ENCODE results near the gene ANO10.
"Not testable (repeated sequence)": the region's sequence is repeated elsewhere in the genome, so short reads cannot be mapped to it uniquely, and the experiment has no call there.

ANO10 gene

DNA sequence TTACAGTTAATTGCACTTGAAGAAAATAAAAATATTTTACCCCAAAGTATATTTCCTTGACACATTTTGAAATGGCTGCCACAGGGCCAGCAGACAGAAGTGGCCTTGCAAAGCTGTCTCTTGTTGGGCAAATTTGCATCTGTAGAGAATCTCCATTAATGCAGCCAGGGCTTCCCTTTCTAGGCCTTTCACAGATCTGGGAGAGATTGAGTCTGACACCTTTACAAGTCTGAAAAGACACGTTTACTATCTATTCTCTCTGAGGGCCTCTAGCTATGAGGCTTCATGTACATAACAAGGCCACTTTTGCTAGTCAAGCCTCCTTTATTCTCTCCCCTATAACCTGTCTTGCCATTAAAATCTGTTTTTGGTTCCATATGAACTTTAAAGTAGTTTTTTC lies 135.9 kb downstream of the ANO10 start:
- Histone ChIP-seq H3K27me3 (no peaks in the 10 kb centered on the region), H3K9me3 (no peaks in the 10 kb centered on the region), H3K4me1 (no peaks in the 10 kb centered on the region), H3K4me3 (no peak overlapping the region), H3K36me3 (no peaks in the 10 kb centered on the region), H3K27ac (no peak overlapping the region)
- TF ChIP-seq CTCF (IDR thresholded peaks at IDR 0.05) = no peak
- intact Hi-C loops (cut with DNase I; ENCODE audit: low total_unique reads) = no loop called here
- DNase-seq = no peak

DNA sequence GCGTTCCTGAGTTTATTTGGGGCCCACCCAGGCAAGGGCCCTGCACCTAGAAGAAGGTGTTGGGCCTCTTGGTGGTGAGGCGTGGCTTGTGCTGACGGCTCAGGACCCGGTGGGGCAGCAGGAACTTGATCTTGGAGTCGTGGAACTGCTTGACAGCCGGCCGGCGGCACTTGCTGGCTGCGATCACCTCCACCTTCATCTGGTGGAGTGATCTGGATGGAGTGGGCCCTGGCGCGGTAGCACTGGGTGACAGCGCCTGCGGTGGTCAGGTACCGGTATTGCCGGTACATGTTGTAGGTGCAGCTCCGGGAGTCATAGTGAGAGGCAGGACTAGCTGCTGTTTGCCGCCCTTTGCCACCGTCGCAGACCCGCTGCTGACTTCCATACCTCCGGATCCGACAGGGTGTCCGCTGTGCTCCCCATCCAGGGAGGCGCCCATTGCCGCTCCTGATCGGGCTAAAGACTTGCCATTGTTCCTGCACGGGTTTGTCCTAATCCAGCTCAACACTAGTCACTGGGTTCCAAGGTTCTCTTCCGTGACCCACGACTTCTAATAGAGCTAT lies 136.8 kb downstream of the ANO10 start:
- TF ChIP-seq CTCF (IDR thresholded peaks at IDR 0.05) = no peak
- Histone ChIP-seq H3K4me1 (no peaks in the 10 kb centered on the region), H3K9me3 (no peaks in the 10 kb centered on the region)

DNA sequence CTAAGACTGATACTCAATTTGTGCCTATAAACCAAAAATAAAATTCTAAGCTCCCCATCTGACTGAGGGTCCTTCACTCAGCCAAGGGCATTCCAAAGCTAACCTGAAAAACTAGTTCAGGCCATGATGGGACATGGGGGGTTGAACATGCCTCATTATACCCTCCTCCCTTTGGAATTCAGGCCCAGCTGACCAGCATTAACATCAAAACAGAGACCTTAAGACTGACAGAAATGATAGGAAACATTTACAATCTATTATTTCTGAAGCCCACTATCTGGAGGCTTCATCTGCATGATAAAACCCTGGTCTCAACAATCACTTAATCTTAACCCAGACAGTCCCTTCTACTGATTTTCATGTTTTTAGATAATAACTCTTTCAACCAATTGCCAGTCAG lies 140.4 kb downstream of the ANO10 start:
- TF ChIP-seq CTCF (IDR thresholded peaks at IDR 0.05) = no peak
- H3K4me1 ChIP-seq = no peaks in the 10 kb centered on the region
- no peaks in the 10 kb centered on the region for H3K27me3 ChIP-seq
- no peaks in the 10 kb centered on the region for H3K36me3 ChIP-seq
- no peak overlapping the region for H3K27ac ChIP-seq
- DNase-seq = no peak
- H3K9me3 ChIP-seq = no peaks in the 10 kb centered on the region
- H3K4me3 ChIP-seq = no peak overlapping the region
- intact Hi-C loops (cut with DNase I; ENCODE audit: low total_unique reads) = no loop called here

More for the DNA sequence above, 136.8 kb downstream of the ANO10 start:
- DNase-seq = no peak
- Histone ChIP-seq H3K27ac (no peak overlapping the region), H3K36me3 (no peaks in the 10 kb centered on the region), H3K4me3 (no peak overlapping the region), H3K27me3 (no peaks in the 10 kb centered on the region)
- intact Hi-C loops (cut with DNase I; ENCODE audit: low total_unique reads) = no loop called here

DNA sequence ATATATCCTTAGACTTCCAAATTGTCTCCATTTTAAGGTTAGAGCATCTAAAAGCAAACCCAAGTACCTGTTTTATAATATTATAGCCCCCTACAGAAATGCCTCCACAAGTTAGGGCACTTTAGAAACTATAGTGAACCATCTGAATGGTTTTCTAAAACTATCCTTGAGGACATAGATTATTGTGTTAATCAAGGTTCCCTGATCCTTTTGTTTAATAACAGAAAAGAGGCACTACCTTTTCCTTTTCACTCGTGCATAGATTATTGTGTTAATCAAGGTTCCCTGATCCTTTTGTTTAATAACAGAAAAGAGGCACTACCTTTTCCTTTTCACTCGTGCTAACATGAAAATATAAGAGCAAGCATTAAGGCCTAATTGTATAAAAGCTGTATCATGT lies 143.0 kb downstream of the ANO10 start:
- DNase-seq; H3K27me3 ChIP-seq; H3K4me1 ChIP-seq; intact Hi-C loops (cut with DNase I; ENCODE audit: low total_unique reads); H3K36me3 ChIP-seq; H3K4me3 ChIP-seq; H3K27ac ChIP-seq; H3K9me3 ChIP-seq: not testable (repeated sequence)

DNA sequence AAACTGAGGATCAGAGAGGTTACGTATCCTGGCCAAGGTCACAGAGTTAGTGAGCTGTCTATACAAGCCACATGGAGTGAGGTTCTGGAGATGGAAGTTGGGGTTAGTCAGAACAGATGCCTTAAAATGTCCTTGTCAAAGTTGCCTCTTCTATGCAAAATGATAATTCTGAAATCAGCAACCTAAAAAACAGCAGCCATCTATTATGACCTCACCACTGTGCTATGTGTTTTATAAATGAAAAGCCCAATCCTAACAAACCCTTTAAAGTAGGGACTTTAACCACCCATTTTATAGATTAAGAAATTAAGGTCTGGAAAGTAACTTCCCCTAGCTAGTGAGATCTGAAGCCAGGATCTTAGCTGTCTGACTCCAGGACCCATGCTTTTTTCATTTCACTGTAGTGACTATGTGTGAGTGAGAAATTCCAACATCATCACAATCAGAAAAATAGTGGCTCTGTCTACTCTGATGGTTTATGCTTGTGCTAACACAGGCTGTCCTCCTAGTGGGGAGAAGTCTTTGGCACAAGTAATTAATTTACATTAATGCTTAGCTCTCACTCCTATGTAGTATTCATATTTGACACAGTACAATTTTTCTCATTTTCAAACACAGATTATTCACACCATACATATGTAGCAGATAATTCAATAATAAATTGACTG lies 143.6 kb downstream of the ANO10 start:
- TF ChIP-seq CTCF (IDR thresholded peaks at IDR 0.05) = no peak
- H3K27me3 ChIP-seq = no peaks in the 10 kb centered on the region
- no peaks in the 10 kb centered on the region for H3K4me1 ChIP-seq
- H3K9me3 ChIP-seq = no peaks in the 10 kb centered on the region
- no peak overlapping the region for H3K27ac ChIP-seq
- no peak overlapping the region for H3K4me3 ChIP-seq
- no peaks in the 10 kb centered on the region for H3K36me3 ChIP-seq
- intact Hi-C loops (cut with DNase I; ENCODE audit: low total_unique reads) = no loop called here
- no peak for DNase-seq

- no peak for DNase-seq
Observed at GRCh38 chr3:43477600-43477999, 144.2 kb downstream of the ANO10 start.

More at GRCh38 chr3:43477600-43477999, 144.2 kb downstream of the ANO10 start:
- no peak overlapping the region for H3K27ac ChIP-seq
- no peak for TF ChIP-seq CTCF (IDR thresholded peaks at IDR 0.05)
- H3K9me3 ChIP-seq = no peaks in the 10 kb centered on the region
- H3K36me3 ChIP-seq = no peaks in the 10 kb centered on the region
- H3K4me3 ChIP-seq = no peak overlapping the region
- H3K27me3 ChIP-seq = no peaks in the 10 kb centered on the region
- H3K4me1 ChIP-seq = no peaks in the 10 kb centered on the region
- intact Hi-C loops (cut with DNase I; ENCODE audit: low total_unique reads) = no loop called here
